ENCODE results near the gene PMEL. TPM values are rescaled to one million over a fixed set of nuclear protein-coding genes. Genes with fewer than 3 reads are reported as not detected.

PMEL gene
- polyA plus RNA-seq, 1 donor (not counting 4 experiments of a cell fraction or from before 2014, with no cell fraction given) = 1.3 TPM

DNA sequence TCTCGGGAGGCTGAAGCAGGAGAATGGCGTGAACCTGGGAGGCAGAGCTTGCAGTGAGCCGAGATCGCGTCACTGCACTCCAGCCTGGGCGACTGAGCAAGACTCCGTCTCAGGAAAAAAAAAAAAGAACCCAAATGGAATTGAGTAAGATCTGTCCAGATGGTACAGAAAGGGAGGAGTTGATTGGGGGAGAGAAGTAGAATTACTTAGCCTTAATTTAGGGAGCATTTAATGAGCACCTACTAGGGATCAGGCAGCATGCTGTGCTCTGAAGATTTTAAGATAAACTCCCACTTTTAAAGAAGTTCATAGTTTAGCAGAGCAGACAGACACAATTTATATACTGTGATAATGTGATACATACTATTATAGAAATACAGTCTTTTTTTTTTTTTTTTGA, 12.6 kb upstream of the PMEL start:
- Histone ChIP-seq H3K27me3 (ENCODE audit: control insufficient read depth, extremely low read depth, insufficient read depth, low read length) (no peaks in the 10 kb centered on the region), H3K79me2 (ENCODE audit: control insufficient read depth, insufficient read depth, low read length) (peaks cover 62% of the 10 kb centered on the region), H3K4me3 (ENCODE audit: control insufficient read depth in 2 of 3, extremely low read depth in 1 of 3, insufficient read depth in 2 of 3, low read depth in 1 of 3, low read length in 3 of 3) (no peak overlapping the region), H2AFZ (ENCODE audit: control insufficient read depth, low read length) (no peak overlapping the region), H3K9ac (ENCODE audit: control insufficient read depth, extremely low read depth, insufficient read depth, low read length) (no peak overlapping the region), H3K9me3 (ENCODE audit: control insufficient read depth, low read depth, low read length) (no peaks in the 10 kb centered on the region), H3K4me2 (ENCODE audit: control insufficient read depth, extremely low read depth, insufficient read depth, low read depth, low read length) (no peak overlapping the region), H4K20me1 (ENCODE audit: control insufficient read depth, extremely low read depth, insufficient read depth, low read length) (peaks cover 2% of the 10 kb centered on the region), H3K9me1 (ENCODE audit: control insufficient read depth, extremely low read depth, insufficient read depth, low read length) (no peaks in the 10 kb centered on the region), H3K27ac (ENCODE audit: control insufficient read depth, insufficient read depth, low read length) (no peak overlapping the region), H3K4me1 (ENCODE audit: control insufficient read depth, extremely low read depth, insufficient read depth, low read length) (peaks cover 10% of the 10 kb centered on the region), H3K36me3 (ENCODE audit: control insufficient read depth in 2 of 2, extremely low read depth in 1 of 2, insufficient read depth in 2 of 2, low read length in 2 of 2) (peaks cover 6 to 26% of the 10 kb centered on the region in 2 experiments)
- no peak for DNase-seq (ENCODE audit: low read depth, low spot score)
- TF ChIP-seq, protein P1, sequence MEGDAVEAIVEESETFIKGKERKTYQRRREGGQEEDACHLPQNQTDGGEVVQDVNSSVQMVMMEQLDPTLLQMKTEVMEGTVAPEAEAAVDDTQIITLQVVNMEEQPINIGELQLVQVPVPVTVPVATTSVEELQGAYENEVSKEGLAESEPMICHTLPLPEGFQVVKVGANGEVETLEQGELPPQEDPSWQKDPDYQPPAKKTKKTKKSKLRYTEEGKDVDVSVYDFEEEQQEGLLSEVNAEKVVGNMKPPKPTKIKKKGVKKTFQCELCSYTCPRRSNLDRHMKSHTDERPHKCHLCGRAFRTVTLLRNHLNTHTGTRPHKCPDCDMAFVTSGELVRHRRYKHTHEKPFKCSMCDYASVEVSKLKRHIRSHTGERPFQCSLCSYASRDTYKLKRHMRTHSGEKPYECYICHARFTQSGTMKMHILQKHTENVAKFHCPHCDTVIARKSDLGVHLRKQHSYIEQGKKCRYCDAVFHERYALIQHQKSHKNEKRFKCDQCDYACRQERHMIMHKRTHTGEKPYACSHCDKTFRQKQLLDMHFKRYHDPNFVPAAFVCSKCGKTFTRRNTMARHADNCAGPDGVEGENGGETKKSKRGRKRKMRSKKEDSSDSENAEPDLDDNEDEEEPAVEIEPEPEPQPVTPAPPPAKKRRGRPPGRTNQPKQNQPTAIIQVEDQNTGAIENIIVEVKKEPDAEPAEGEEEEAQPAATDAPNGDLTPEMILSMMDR (optimal IDR thresholded peaks at IDR 0.05 in 1 of 3, IDR thresholded peaks at IDR 0.05 in 1 of 3, conservative IDR thresholded peaks at IDR 0.05 in 1 of 3; ENCODE audit: extremely low read depth in 1 of 3, insufficient read depth in 2 of 3, low read length in 3 of 3) = no peak
- TF ChIP-seq EZH2 (IDR thresholded peaks at IDR 0.05; ENCODE audit: low read length) = no peak
- no peak for FAIRE-seq
- dilution Hi-C loops (cut with MboI; ENCODE audit: extremely low pct_ligation_motif_present, low sequenced_read_pairs) = no loop called here

DNA sequence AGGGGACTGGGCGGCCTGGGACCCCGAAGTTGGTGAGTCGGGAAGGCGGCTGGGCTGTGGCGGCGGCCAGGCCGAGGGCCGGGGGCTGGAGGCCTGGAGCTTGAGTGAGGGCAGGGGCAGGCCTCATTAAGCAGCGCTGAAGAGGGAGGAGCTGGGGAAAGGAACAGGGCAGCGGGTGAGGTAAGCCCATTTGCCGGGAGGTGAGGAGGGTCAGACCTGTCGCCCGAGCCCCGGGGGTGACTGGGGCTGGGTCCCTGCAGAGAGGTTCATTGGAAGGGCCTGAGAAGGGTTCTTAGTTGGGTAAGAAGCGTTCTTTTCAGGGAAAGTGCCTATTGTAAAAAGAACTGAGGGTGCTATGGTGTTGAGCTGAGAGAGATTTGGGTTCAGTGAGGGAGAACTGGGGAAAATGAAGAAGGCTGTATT, 8.5 kb upstream of the PMEL start:
- H3K36me3 ChIP-seq (ENCODE audit: control insufficient read depth in 2 of 2, extremely low read depth in 1 of 2, insufficient read depth in 2 of 2, low read length in 2 of 2) = peaks cover 0 to 21% of the 10 kb centered on the region in 2 experiments
- peak overlapping the region; percentile 0 for H2AFZ ChIP-seq (ENCODE audit: control insufficient read depth, low read length)
- TF ChIP-seq, protein P1 (optimal IDR thresholded peaks at IDR 0.05 in 1 of 3, IDR thresholded peaks at IDR 0.05 in 1 of 3, conservative IDR thresholded peaks at IDR 0.05 in 1 of 3; ENCODE audit: extremely low read depth in 1 of 3, insufficient read depth in 2 of 3, low read length in 3 of 3) = no peak
- TF ChIP-seq EZH2 (IDR thresholded peaks at IDR 0.05; ENCODE audit: low read length) = no peak
- no peak for FAIRE-seq
- H3K27ac ChIP-seq (ENCODE audit: control insufficient read depth, insufficient read depth, low read length) = peak overlapping the region; percentile 82
- no peaks in the 10 kb centered on the region for H3K9me1 ChIP-seq (ENCODE audit: control insufficient read depth, extremely low read depth, insufficient read depth, low read length)
- DNase-seq (ENCODE audit: low read depth, low spot score) = no peak
- no peaks in the 10 kb centered on the region for H3K27me3 ChIP-seq (ENCODE audit: control insufficient read depth, extremely low read depth, insufficient read depth, low read length)
- H3K4me1 ChIP-seq (ENCODE audit: control insufficient read depth, extremely low read depth, insufficient read depth, low read length) = peaks cover 23% of the 10 kb centered on the region
- peak overlapping the region; percentile 83 to 98 (median 89) for H3K4me3 ChIP-seq (ENCODE audit: control insufficient read depth in 2 of 3, extremely low read depth in 1 of 3, insufficient read depth in 2 of 3, low read depth in 1 of 3, low read length in 3 of 3)
- dilution Hi-C loops (cut with MboI; ENCODE audit: extremely low pct_ligation_motif_present, low sequenced_read_pairs) = no loop called here
- peak overlapping the region; percentile 91 for H3K4me2 ChIP-seq (ENCODE audit: control insufficient read depth, extremely low read depth, insufficient read depth, low read depth, low read length)
- H4K20me1 ChIP-seq (ENCODE audit: control insufficient read depth, extremely low read depth, insufficient read depth, low read length) = peaks cover 2% of the 10 kb centered on the region
- no peaks in the 10 kb centered on the region for H3K9me3 ChIP-seq (ENCODE audit: control insufficient read depth, low read depth, low read length)
- peak overlapping the region; percentile 90 for H3K9ac ChIP-seq (ENCODE audit: control insufficient read depth, extremely low read depth, insufficient read depth, low read length)
- H3K79me2 ChIP-seq (ENCODE audit: control insufficient read depth, insufficient read depth, low read length) = peaks cover 48% of the 10 kb centered on the region

All from keratinocyte (primary cell).